GM12878 (cell line): Measurements from ENCODE around the gene SECTM1. TPM values are rescaled to one million over a fixed set of nuclear protein-coding genes. Genes with fewer than 3 reads are reported as not detected.

Experiments used
- ATAC-seq: fragments of 200-7000 bp; cut with Tn5 transposase; 3 replicates; pipeline ENCODE4 v1.9.1; 2020; ENCODE audit warnings: mild to moderate bottlenecking, moderate library complexity
- BruUV-seq: library from RNA; stranded (reverse); fragments of 400-500 nt; replicated peaks from 2 replicates; lab custom pipeline; 2021; lab: Mats Ljungman, UMichigan
- CTCF ChIA-PET: fragments of 300-600 bp; sonication (Branson Sonifier 250); formaldehyde crosslinking; extraction: SDS; loops from one replicate; lab custom pipeline; 2021; ENCODE audit warnings: inconsistent platforms; lab: Yijun Ruan, JAX
- POLR2A ChIA-PET: fragments of 350-600 bp; formaldehyde crosslinking; extraction: SDS; loops from one replicate; lab custom pipeline; 2021; ENCODE audit warnings: inconsistent platforms; lab: Charles Lee
- RAD21 ChIA-PET: fragments of 300-600 bp; sonication (Branson Sonifier 250); formaldehyde crosslinking; loops from one replicate; lab custom pipeline; 2023; ENCODE audit warnings: antibody characterized with exemption; ENCODE audit not compliant: unreplicated experiment; lab: Charles Lee
- SMC1A ChIA-PET: fragments of 300-600 bp; sonication (Branson Sonifier 250); formaldehyde crosslinking; loops from one replicate; lab custom pipeline; 2023; ENCODE audit not compliant: unreplicated experiment, uncharacterized antibody; lab: Charles Lee
- DNase-seq: peaks from one replicate; pipeline ENCODE4 v3.0.0-alpha.2; 2011; ENCODE audit warnings: low read depth, low spot score
- FAIRE-seq: peaks from 3 replicates; lab custom pipeline; 2011; peaks lifted over from hg19 to GRCh38; lab: Jason Lieb, UNC
- H2AFZ ChIP-seq: 2 replicates; pipeline ENCODE4 v1.6.0; 2011; ENCODE audit warnings: low read depth, low read length, control low read depth; ENCODE audit not compliant: control insufficient read depth
- H3K27ac ChIP-seq: 2 replicates; pipeline ENCODE4 v1.5.1; 2011; ENCODE audit warnings: control low read depth; ENCODE audit not compliant: control insufficient read depth, insufficient read depth
- H3K27me3 ChIP-seq, 2 experiments: replicated peaks in 1 of 2; 2 replicates each; pipeline versions ENCODE4 v1.6.0 to v1.6.1; 2011; ENCODE audit warnings: low read length in 1 of 2; ENCODE audit not compliant: control insufficient read depth in 2 of 2, insufficient read depth in 2 of 2
- H3K36me3 ChIP-seq, 2 experiments: 2 replicates each; pipeline ENCODE4 v1.5.1; 2011; ENCODE audit warnings: low read length in 1 of 2; ENCODE audit not compliant: control insufficient read depth in 2 of 2, insufficient read depth in 2 of 2
- H3K4me1 ChIP-seq: 2 replicates; pipeline ENCODE4 v1.6.1; 2011; ENCODE audit warnings: mild to moderate bottlenecking, low read length, moderate library complexity, mixed read lengths; ENCODE audit not compliant: control insufficient read depth, insufficient read depth
- H3K4me2 ChIP-seq: 2 replicates; pipeline ENCODE4 v1.6.0; 2011; ENCODE audit warnings: control low read depth; ENCODE audit not compliant: control insufficient read depth, insufficient read depth
- H3K4me3 ChIP-seq: fragments of 200-600 bp; sonication (generic); 2 replicates; pipeline ENCODE4 v1.5.1; 2016
- H3K79me2 ChIP-seq: 2 replicates; pipeline ENCODE4 v1.6.0; 2011; ENCODE audit warnings: low read length; ENCODE audit not compliant: control insufficient read depth, insufficient read depth
- H3K9ac ChIP-seq: 2 replicates; pipeline ENCODE4 v1.8.0; 2011; ENCODE audit warnings: low read length, control low read depth, mixed read lengths; ENCODE audit not compliant: control insufficient read depth, insufficient read depth
- H3K9me3 ChIP-seq: replicated peaks from 3 replicates; pipeline ENCODE4 v1.5.1; 2011; ENCODE audit warnings: mild to moderate bottlenecking, low read length; ENCODE audit not compliant: control insufficient read depth, insufficient read depth
- H4K20me1 ChIP-seq: 2 replicates; pipeline ENCODE4 v1.6.0; 2011; ENCODE audit not compliant: control insufficient read depth, insufficient read depth
- BHLHE40 ChIP-seq, 2 experiments: fragments of 450-650 bp in 1 of 2; IDR thresholded peaks; 2 replicates each; pipeline ENCODE4 v1.6.1; 2011 to 2017; ENCODE audit warnings: low read depth in 2 of 2, borderline replicate concordance in 1 of 2, improper control_type of control experiment in 1 of 2, low read length in 1 of 2, mild to moderate bottlenecking in 1 of 2
- CEBPB ChIP-seq, 2 experiments: fragments of 150-350 bp in 1 of 2; IDR thresholded peaks; 2 replicates each; pipeline ENCODE4 v1.6.1; 2012 to 2014; ENCODE audit warnings: low read depth in 2 of 2, low read length in 2 of 2, borderline replicate concordance in 1 of 2, inconsistent platforms in 1 of 2
- CHD4 ChIP-seq: fragments of 200-600 bp; sonication (generic); IDR thresholded peaks from 2 replicates; pipeline ENCODE4 v1.6.1; 2016; ENCODE audit warnings: mild to moderate bottlenecking
- EED ChIP-seq: sonication (generic); IDR thresholded peaks from 2 replicates; pipeline ENCODE4 v1.6.1; 2016; ENCODE audit warnings: antibody characterized with exemption, low read depth
- EGR1 ChIP-seq, 2 experiments: IDR thresholded peaks; 1 replicate in 1 of 2; 2 replicates in 1 of 2; pipeline ENCODE4 v1.6.1; 2011 to 2012; ENCODE audit warnings: low read depth in 2 of 2, low read length in 2 of 2, borderline replicate concordance in 1 of 2, mild to moderate bottlenecking in 1 of 2, moderate library complexity in 1 of 2
- IKZF1 ChIP-seq: fragments of 450-650 bp; conservative IDR thresholded peaks from 2 replicates; pipeline ENCODE4 v1.6.1; 2017; ENCODE audit warnings: antibody characterized with exemption, mild to moderate bottlenecking
- IKZF2 ChIP-seq, 2 experiments: fragments of 450-650 bp; IDR thresholded peaks; 2 replicates each; pipeline ENCODE4 v1.6.1; 2017; ENCODE audit warnings: mild to moderate bottlenecking in 2 of 2, moderate library complexity in 2 of 2
- JUND ChIP-seq: IDR thresholded peaks from 2 replicates; pipeline ENCODE4 v1.6.1; 2012; ENCODE audit warnings: low read depth, mild to moderate bottlenecking, low read length, improper control_type of control experiment, moderate library complexity
- KAT2A ChIP-seq: conservative IDR thresholded peaks from 2 replicates; pipeline ENCODE4 v1.6.1; 2011; ENCODE audit warnings: low read depth, low read length; ENCODE audit not compliant: control insufficient read depth
- KDM1A ChIP-seq: fragments of 200-600 bp; sonication (generic); IDR thresholded peaks from 2 replicates; pipeline ENCODE4 v1.6.1; 2016; ENCODE audit warnings: borderline replicate concordance
- MEF2A ChIP-seq: IDR thresholded peaks from 2 replicates; pipeline ENCODE4 v1.6.1; 2011; ENCODE audit warnings: low read depth, mild to moderate bottlenecking, low read length, moderate library complexity; ENCODE audit not compliant: insufficient read depth
- NR2C1 ChIP-seq: fragments of 450-650 bp; IDR thresholded peaks from 2 replicates; pipeline ENCODE4 v1.6.1; 2017; ENCODE audit warnings: antibody characterized with exemption, mild to moderate bottlenecking, moderate library complexity
- NR2F1 ChIP-seq: fragments of 450-650 bp; conservative IDR thresholded peaks from 2 replicates; pipeline ENCODE4 v1.6.1; 2017; ENCODE audit warnings: mild to moderate bottlenecking
- POU2F2 ChIP-seq: IDR thresholded peaks from 3 replicates; pipeline ENCODE4 v1.6.1; 2011; ENCODE audit warnings: low read depth, mild to moderate bottlenecking, low read length, borderline replicate concordance
- RAD51 ChIP-seq: fragments of 450-650 bp; IDR thresholded peaks from 2 replicates; pipeline ENCODE4 v1.6.1; 2016; ENCODE audit warnings: moderate library complexity, mild to moderate bottlenecking, inconsistent platforms
- WGBS: methylation state at CpG from one replicate; pipeline ENCODE4 v1.1.6; 2016; ENCODE audit warnings: low lambda C conversion rate; ENCODE audit not compliant: insufficient replicate concordance, insufficient coverage; ENCODE audit errors: missing lambda C conversion rate; 5-methylcytosine and 5-hydroxymethylcytosine counted together
- in situ Hi-C: fragments of 300-500 bp; cut with MboI; formaldehyde crosslinking; loops from 9 replicates; pipeline ENCODE4 v1.14.3; 2018; ENCODE audit warnings: mixed read lengths
- intact Hi-C: fragments of 100-400 bp; cut with micrococcal nuclease; formaldehyde crosslinking; loops from one replicate; pipeline ENCODE4 v1.14.2; 2022; ENCODE audit not compliant: unreplicated experiment
- polyA plus RNA-seq, 11 experiments: library from polyadenylated mRNA; depleted of rRNA in 4 of 11; unstranded in 6 of 11; stranded (reverse) in 5 of 11; fragments of >200 nt; fragmentation: Nextera tagmentation in 4 of 11; fragmentation: Illumina TruSeq in 1 of 11; extraction: Ambion mirVana in 4 of 11; extraction: Trizol in 1 of 11; gene quantifications; 1 replicate in 1 of 11; 2 replicates in 10 of 11; pipeline versions ENCODE4 v1.2.1 to v1.2.3, GENCODE V29; 2011 to 2016; ENCODE audit warnings: inconsistent platforms in 2 of 11, missing spikeins in 2 of 11, low read depth in 1 of 11
- total RNA-seq, 4 experiments: library from RNA; depleted of rRNA in 3 of 4; stranded (reverse); fragments of >200 nt in 3 of 4; fragmentation: Illumina TruSeq in 1 of 4; extraction: Trizol in 1 of 4; gene quantifications; 2 replicates each; pipeline versions ENCODE4 v1.2.1 to v1.2.3, GENCODE V29; 2013 to 2021
- TF ChIP-seq, protein P1 (sequence below): fragments of 450-650 bp; IDR thresholded peaks from 2 replicates; pipeline ENCODE4 v1.6.1; 2017; ENCODE audit warnings: low read depth, mild to moderate bottlenecking, moderate library complexity
- TF ChIP-seq, protein P2 (sequence below): IDR thresholded peaks from 2 replicates; pipeline ENCODE4 v1.6.1; 2011; ENCODE audit warnings: borderline replicate concordance, low read depth, mild to moderate bottlenecking, moderate library complexity, mixed read lengths, low read length; ENCODE audit not compliant: insufficient read depth; ENCODE audit errors: extremely low read length

Gene SECTM1
- total and polyA plus RNA-seq, 10 of the 15 experiments (the other 5 are each of a cell fraction or from before 2014, with no cell fraction given), result 0.10 to 0.13 (median 0.12) TPM; not detected in 7

GRCh38 chr17:82370471-82371332 is 37.1 kb upstream of the SECTM1 start:
- Histone ChIP-seq H3K4me3 (peak overlapping the region; percentile 36; the same call in 1 of the 2 replicates), H3K9ac (0 out of 2 replicates have a peak overlapping the region, but pooled peaks have one; percentile 1), H3K27ac (no peak overlapping the region), H3K4me1 (peaks cover 12% of the 10 kb centered on the region), H2AFZ (no peak overlapping the region), H4K20me1 (no peaks in the 10 kb centered on the region), H3K9me3 (no peaks in the 10 kb centered on the region), H3K27me3 (peaks cover 0 to 4% of the 10 kb centered on the region in 2 experiments; a peak in 2 of 4 replicates), H3K4me2 (peak overlapping the region; percentile 12)
- no TSS peak for BruUV-seq
- in situ Hi-C loops, result no loop called here
- DNase-seq, result no peak
- ChIA-PET RAD21 (interaction anchor here (1.1 to 1.5 kb wide), 5 partner anchors 20 to 129 kb away, joined by 3 to 5 read pairs (median 3); no protein-coding TSS in a partner anchor), SMC1A (interaction anchor here (0.7 to 1.2 kb wide), 3 partner anchors 30 to 78 kb away, joined by 3 read pairs; partner anchors contain the start of gene HEXD)
- peak in 1 of 2 experiments; percentile 16; a peak in 1 of 4 replicates for TF ChIP-seq IKZF2 (IDR thresholded peaks at IDR 0.05)
- peak; percentile 44; the same call in 1 of the 2 replicates for TF ChIP-seq IKZF1
- no peak for TF ChIP-seq NR2C1
- TF ChIP-seq BHLHE40 (IDR thresholded peaks at IDR 0.05; ENCODE audit: borderline replicate concordance in 1 of 2, low read depth in 2 of 2, low read length in 1 of 2), result 0 out of 4 replicates have a peak, but pooled peaks of 1 of the 2 experiments have one; percentile 47
- no peak for TF ChIP-seq KAT2A
- no peak for TF ChIP-seq POU2F2
- no peak for TF ChIP-seq RAD51
- peak in 1 of 2 experiments; percentile 27; a peak in 1 of 3 replicates for TF ChIP-seq EGR1 (IDR thresholded peaks at IDR 0.05; ENCODE audit: borderline replicate concordance in 1 of 2, low read depth in 2 of 2, low read length in 2 of 2)
- TF ChIP-seq EED, result peak; percentile 28; the same call in 1 of the 2 replicates
- TF ChIP-seq NR2F1, result 0 out of 2 replicates have a peak, but pooled peaks have one; percentile 43
- no peak for TF ChIP-seq MEF2A
- TF ChIP-seq, protein P1, sequence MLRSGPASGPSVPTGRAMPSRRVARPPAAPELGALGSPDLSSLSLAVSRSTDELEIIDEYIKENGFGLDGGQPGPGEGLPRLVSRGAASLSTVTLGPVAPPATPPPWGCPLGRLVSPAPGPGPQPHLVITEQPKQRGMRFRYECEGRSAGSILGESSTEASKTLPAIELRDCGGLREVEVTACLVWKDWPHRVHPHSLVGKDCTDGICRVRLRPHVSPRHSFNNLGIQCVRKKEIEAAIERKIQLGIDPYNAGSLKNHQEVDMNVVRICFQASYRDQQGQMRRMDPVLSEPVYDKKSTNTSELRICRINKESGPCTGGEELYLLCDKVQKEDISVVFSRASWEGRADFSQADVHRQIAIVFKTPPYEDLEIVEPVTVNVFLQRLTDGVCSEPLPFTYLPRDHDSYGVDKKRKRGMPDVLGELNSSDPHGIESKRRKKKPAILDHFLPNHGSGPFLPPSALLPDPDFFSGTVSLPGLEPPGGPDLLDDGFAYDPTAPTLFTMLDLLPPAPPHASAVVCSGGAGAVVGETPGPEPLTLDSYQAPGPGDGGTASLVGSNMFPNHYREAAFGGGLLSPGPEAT, result no peak
- no peak for TF ChIP-seq JUND
- TF ChIP-seq CHD4, result no peak
- no peak for TF ChIP-seq KDM1A
- no peak for TF ChIP-seq CEBPB (IDR thresholded peaks at IDR 0.05; ENCODE audit: borderline replicate concordance in 1 of 2, low read depth in 2 of 2, low read length in 2 of 2)
- TF ChIP-seq, protein P2, sequence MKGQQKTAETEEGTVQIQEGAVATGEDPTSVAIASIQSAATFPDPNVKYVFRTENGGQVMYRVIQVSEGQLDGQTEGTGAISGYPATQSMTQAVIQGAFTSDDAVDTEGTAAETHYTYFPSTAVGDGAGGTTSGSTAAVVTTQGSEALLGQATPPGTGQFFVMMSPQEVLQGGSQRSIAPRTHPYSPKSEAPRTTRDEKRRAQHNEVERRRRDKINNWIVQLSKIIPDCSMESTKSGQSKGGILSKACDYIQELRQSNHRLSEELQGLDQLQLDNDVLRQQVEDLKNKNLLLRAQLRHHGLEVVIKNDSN, result no peak
- TF ChIP-seq, all 136 proteins: peak for 6
- ATAC-seq (peak; percentile 65), FAIRE-seq (peak; percentile 62)
- no peaks in the 10 kb centered on the region for H3K36me3 ChIP-seq
- WGBS, result 4% methylated on average over 38 of the region's 38 CpGs
- ChIA-PET POLR2A (interaction anchor here (0.8 to 1.3 kb wide), 4 partner anchors 31 to 157 kb away, joined by 3 read pairs; no protein-coding TSS in a partner anchor), CTCF (interaction anchor here (0.6 to 2.5 kb wide), 4 partner anchors 13 to 80 kb away, joined by 3 to 8 read pairs (median 4); no protein-coding TSS in a partner anchor)
- no peaks in the 10 kb centered on the region for H3K79me2 ChIP-seq
- intact Hi-C loops, result no loop called here
